HepG2 (cell line): ENCODE results near the gene ZNRD2. TPM values are rescaled to one million over a fixed set of nuclear protein-coding genes. Genes with fewer than 3 reads are reported as not detected.

Source experiments
- ARNT2 ChIP-seq: sonication (generic); formaldehyde crosslinking; IDR thresholded peaks from 2 replicates; pipeline ENCODE4 v1.8.0; 2022; ENCODE audit warnings: mild to moderate bottlenecking, low read depth, missing genetic modification reagents, moderate library complexity
- CREBL2 ChIP-seq: sonication (generic); formaldehyde crosslinking; IDR thresholded peaks from 2 replicates; pipeline ENCODE4 v1.8.1; 2023; ENCODE audit warnings: missing genetic modification reagents, mild to moderate bottlenecking, borderline replicate concordance
- ESRRA ChIP-seq: sonication (generic); formaldehyde crosslinking; IDR thresholded peaks from 2 replicates; pipeline ENCODE4 v1.5.1; 2020; ENCODE audit warnings: mild to moderate bottlenecking, low read depth, missing genetic modification reagents
- ETV6 ChIP-seq: sonication (generic); formaldehyde crosslinking; conservative IDR thresholded peaks from 2 replicates; pipeline ENCODE4 v1.4.0; 2020; ENCODE audit warnings: missing genetic modification reagents
- FOXP4 ChIP-seq: sonication (generic); formaldehyde crosslinking; IDR thresholded peaks from 2 replicates; pipeline ENCODE4 v1.4.0; 2020; ENCODE audit warnings: missing genetic modification reagents
- KLF6 ChIP-seq: IDR thresholded peaks from 2 replicates; pipeline ENCODE4 v1.8.0; 2016; ENCODE audit warnings: missing biosample characterization, missing genetic modification reagents
- MXD1 ChIP-seq: sonication (generic); formaldehyde crosslinking; IDR thresholded peaks from 2 replicates; pipeline ENCODE4 v1.4.0; 2020; ENCODE audit warnings: mild to moderate bottlenecking, missing genetic modification reagents
- POGK ChIP-seq: sonication (generic); formaldehyde crosslinking; conservative IDR thresholded peaks from 2 replicates; pipeline ENCODE4 v1.8.0; 2022; ENCODE audit warnings: mild to moderate bottlenecking, moderate library complexity, missing genetic modification reagents
- RBAK ChIP-seq: sonication (generic); formaldehyde crosslinking; IDR thresholded peaks from 2 replicates; pipeline ENCODE4 v1.5.1; 2020; ENCODE audit warnings: mild to moderate bottlenecking, missing genetic modification reagents
- SP4 ChIP-seq: sonication (generic); formaldehyde crosslinking; IDR thresholded peaks from 2 replicates; pipeline ENCODE4 v1.8.1; 2023; ENCODE audit warnings: mild to moderate bottlenecking, missing genetic modification reagents
- TCF7L2 ChIP-seq: IDR thresholded peaks from 2 replicates; pipeline ENCODE4 v1.6.1; 2011; ENCODE audit warnings: mild to moderate bottlenecking, low read depth, low read length, moderate library complexity
- ZNF138 ChIP-seq: sonication (generic); formaldehyde crosslinking; IDR thresholded peaks from 2 replicates; pipeline ENCODE4 v1.5.0; 2020; ENCODE audit warnings: mild to moderate bottlenecking, low read depth, missing genetic modification reagents
- ZNF251 ChIP-seq: sonication (generic); formaldehyde crosslinking; IDR thresholded peaks from 2 replicates; pipeline ENCODE4 v1.9.0; 2021; ENCODE audit warnings: mild to moderate bottlenecking, missing genetic modification reagents
- polyA plus RNA-seq, 8 experiments: library from polyadenylated mRNA; depleted of rRNA in 3 of 8; stranded (reverse) in 7 of 8; unstranded in 1 of 8; fragments of >200 nt; fragmentation: Illumina TruSeq in 4 of 8; extraction: Trizol in 4 of 8; gene quantifications; 2 replicates each; pipeline versions ENCODE4 v1.2.1 to v1.2.3, GENCODE V29; 2011 to 2016; ENCODE audit warnings: low read depth in 4 of 8, missing spikeins in 1 of 8, mixed read lengths in 1 of 8; ENCODE audit not compliant: insufficient read depth in 1 of 8
- total RNA-seq, 5 experiments: library from RNA; depleted of rRNA; stranded (reverse); fragments of >200 nt; fragmentation: Illumina TruSeq; extraction: Trizol; gene quantifications; 2 replicates each; pipeline ENCODE4 v1.2.3, GENCODE V29; 2016; ENCODE audit warnings: low read depth in 1 of 5

Gene ZNRD2
- total and polyA plus RNA-seq, 2 of the 13 experiments (the other 11 are each of a cell fraction or from before 2014, with no cell fraction given), result 29.2 to 34.0 TPM

GRCh38 chr11:65569973-65570918 is at the start of gene ZNRD2 (continued):
- TF ChIP-seq CREBL2 (CRISPR knock-in tag) (peak; percentile 35; the same call in 1 of the 2 replicates), POGK (CRISPR knock-in tag) (0 out of 2 replicates have a peak, but pooled peaks have one; percentile 36), ZNF251 (CRISPR knock-in tag) (0 out of 2 replicates have a peak, but pooled peaks have one; percentile 39), ZNF138 (CRISPR knock-in tag) (no peak), TCF7L2 (no peak), FOXP4 (peak; percentile 55), RBAK (CRISPR knock-in tag) (peak; percentile 41; the same call in 1 of the 2 replicates), ARNT2 (CRISPR knock-in tag) (peak; percentile 21; the same call in 1 of the 2 replicates), ETV6 (CRISPR knock-in tag) (no peak), SP4 (CRISPR knock-in tag) (peak; percentile 97), ESRRA (CRISPR knock-in tag) (peak; percentile 75; the same call in 1 of the 2 replicates), MXD1 (CRISPR knock-in tag) (peak; percentile 87), KLF6 (CRISPR knock-in tag) (0 out of 2 replicates have a peak, but pooled peaks have one; percentile 76)
